Measurements from ENCODE around the gene GALNT17. TPM values are rescaled to one million over a fixed set of nuclear protein-coding genes. Genes with fewer than 3 reads are reported as not detected.

Gene GALNT17
- polyA plus RNA-seq, 1 donor (not counting 4 experiments of a cell fraction or from before 2014, with no cell fraction given), result not detected

DNA sequence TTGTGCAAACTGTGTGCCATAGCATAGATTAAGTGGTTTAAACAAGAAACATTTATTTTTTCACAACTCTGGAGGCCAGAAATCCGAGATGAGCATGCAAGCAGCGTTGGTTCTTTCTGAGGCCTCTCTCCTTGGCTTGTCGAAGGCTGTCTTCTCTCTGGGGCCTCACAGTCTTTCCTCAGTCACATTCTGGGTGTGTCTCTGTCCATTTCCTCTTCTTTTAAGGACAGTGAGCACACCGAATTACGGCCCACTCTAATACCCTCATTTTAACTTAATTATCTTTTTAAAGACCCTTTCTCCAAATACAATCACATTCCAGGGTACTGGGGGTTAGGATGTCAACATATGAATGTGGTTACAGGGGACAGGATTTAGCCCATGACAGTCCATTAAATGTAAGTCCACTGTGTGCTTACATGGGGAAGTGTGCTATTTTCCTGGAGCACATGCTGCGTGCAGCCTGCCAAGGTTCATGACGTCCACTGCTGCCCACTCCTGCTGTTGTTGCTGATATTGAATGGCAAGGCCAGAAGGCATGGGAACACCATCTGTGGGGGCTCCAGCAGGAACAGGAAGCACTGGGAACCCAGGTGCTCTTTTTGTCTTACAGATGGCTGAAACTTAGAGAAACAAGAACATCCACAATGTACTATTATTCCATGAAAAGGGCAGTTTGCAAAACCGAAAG, 365.5 kb downstream of the GALNT17 start:
- dilution Hi-C loops (cut with MboI; ENCODE audit: extremely low pct_ligation_motif_present, low sequenced_read_pairs), result no loop called here
- Histone ChIP-seq H3K27me3 (ENCODE audit: control insufficient read depth, extremely low read depth, insufficient read depth, low read length) (no peaks in the 10 kb centered on the region), H2AFZ (ENCODE audit: control insufficient read depth, low read length) (no peak overlapping the region), H3K4me1 (ENCODE audit: control insufficient read depth, extremely low read depth, insufficient read depth, low read length) (no peaks in the 10 kb centered on the region), H3K4me2 (ENCODE audit: control insufficient read depth, extremely low read depth, insufficient read depth, low read depth, low read length) (no peak overlapping the region), H4K20me1 (ENCODE audit: control insufficient read depth, extremely low read depth, insufficient read depth, low read length) (no peaks in the 10 kb centered on the region), H3K79me2 (ENCODE audit: control insufficient read depth, insufficient read depth, low read length) (no peaks in the 10 kb centered on the region), H3K9me3 (ENCODE audit: control insufficient read depth, low read depth, low read length) (peaks cover 2% of the 10 kb centered on the region), H3K9ac (ENCODE audit: control insufficient read depth, extremely low read depth, insufficient read depth, low read length) (no peak overlapping the region), H3K4me3 (ENCODE audit: control insufficient read depth in 2 of 3, extremely low read depth in 1 of 3, insufficient read depth in 2 of 3, low read depth in 1 of 3, low read length in 3 of 3) (no peak overlapping the region), H3K27ac (ENCODE audit: control insufficient read depth, insufficient read depth, low read length) (no peak overlapping the region), H3K9me1 (ENCODE audit: control insufficient read depth, extremely low read depth, insufficient read depth, low read length) (no peaks in the 10 kb centered on the region), H3K36me3 (ENCODE audit: control insufficient read depth in 2 of 2, extremely low read depth in 1 of 2, insufficient read depth in 2 of 2, low read length in 2 of 2) (no peaks in the 10 kb centered on the region)
- DNase-seq (ENCODE audit: low read depth, low spot score) (no peak), FAIRE-seq (no peak)
- TF ChIP-seq, protein P1, sequence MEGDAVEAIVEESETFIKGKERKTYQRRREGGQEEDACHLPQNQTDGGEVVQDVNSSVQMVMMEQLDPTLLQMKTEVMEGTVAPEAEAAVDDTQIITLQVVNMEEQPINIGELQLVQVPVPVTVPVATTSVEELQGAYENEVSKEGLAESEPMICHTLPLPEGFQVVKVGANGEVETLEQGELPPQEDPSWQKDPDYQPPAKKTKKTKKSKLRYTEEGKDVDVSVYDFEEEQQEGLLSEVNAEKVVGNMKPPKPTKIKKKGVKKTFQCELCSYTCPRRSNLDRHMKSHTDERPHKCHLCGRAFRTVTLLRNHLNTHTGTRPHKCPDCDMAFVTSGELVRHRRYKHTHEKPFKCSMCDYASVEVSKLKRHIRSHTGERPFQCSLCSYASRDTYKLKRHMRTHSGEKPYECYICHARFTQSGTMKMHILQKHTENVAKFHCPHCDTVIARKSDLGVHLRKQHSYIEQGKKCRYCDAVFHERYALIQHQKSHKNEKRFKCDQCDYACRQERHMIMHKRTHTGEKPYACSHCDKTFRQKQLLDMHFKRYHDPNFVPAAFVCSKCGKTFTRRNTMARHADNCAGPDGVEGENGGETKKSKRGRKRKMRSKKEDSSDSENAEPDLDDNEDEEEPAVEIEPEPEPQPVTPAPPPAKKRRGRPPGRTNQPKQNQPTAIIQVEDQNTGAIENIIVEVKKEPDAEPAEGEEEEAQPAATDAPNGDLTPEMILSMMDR (optimal IDR thresholded peaks at IDR 0.05 in 1 of 3, IDR thresholded peaks at IDR 0.05 in 1 of 3, conservative IDR thresholded peaks at IDR 0.05 in 1 of 3; ENCODE audit: extremely low read depth in 1 of 3, insufficient read depth in 2 of 3, low read length in 3 of 3), result no peak
- no peak for TF ChIP-seq EZH2 (IDR thresholded peaks at IDR 0.05; ENCODE audit: low read length)

DNA sequence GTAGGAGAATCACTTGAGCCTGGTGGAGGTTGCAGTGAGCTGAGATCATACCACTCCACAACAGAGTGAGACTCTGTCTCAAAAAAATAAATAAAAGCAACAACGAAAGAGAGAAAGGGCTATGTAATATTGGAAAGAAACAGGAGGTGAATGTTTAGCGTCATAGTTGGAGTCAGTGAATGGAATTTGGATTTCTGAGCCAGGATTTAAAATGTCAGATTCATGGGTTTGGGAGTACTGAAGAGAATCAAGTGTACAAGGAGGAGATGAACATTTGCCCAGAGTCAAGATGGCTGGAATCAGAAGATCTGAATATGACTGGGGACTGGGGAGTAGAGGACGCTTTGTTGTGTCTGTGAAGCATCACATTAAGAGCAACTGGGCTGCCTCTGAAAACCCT, 366.4 kb downstream of the GALNT17 start:
- Histone ChIP-seq H3K27ac (ENCODE audit: control insufficient read depth, insufficient read depth, low read length) (no peak overlapping the region), H3K9me3 (ENCODE audit: control insufficient read depth, low read depth, low read length) (peaks cover 2% of the 10 kb centered on the region), H3K9ac (ENCODE audit: control insufficient read depth, extremely low read depth, insufficient read depth, low read length) (no peak overlapping the region), H3K36me3 (ENCODE audit: control insufficient read depth in 2 of 2, extremely low read depth in 1 of 2, insufficient read depth in 2 of 2, low read length in 2 of 2) (no peaks in the 10 kb centered on the region), H3K27me3 (ENCODE audit: control insufficient read depth, extremely low read depth, insufficient read depth, low read length) (no peaks in the 10 kb centered on the region), H3K4me3 (ENCODE audit: control insufficient read depth in 2 of 3, extremely low read depth in 1 of 3, insufficient read depth in 2 of 3, low read depth in 1 of 3, low read length in 3 of 3) (no peak overlapping the region), H3K4me2 (ENCODE audit: control insufficient read depth, extremely low read depth, insufficient read depth, low read depth, low read length) (no peak overlapping the region), H2AFZ (ENCODE audit: control insufficient read depth, low read length) (no peak overlapping the region), H3K9me1 (ENCODE audit: control insufficient read depth, extremely low read depth, insufficient read depth, low read length) (no peaks in the 10 kb centered on the region), H3K4me1 (ENCODE audit: control insufficient read depth, extremely low read depth, insufficient read depth, low read length) (no peaks in the 10 kb centered on the region), H4K20me1 (ENCODE audit: control insufficient read depth, extremely low read depth, insufficient read depth, low read length) (no peaks in the 10 kb centered on the region), H3K79me2 (ENCODE audit: control insufficient read depth, insufficient read depth, low read length) (no peaks in the 10 kb centered on the region)
- no peak for FAIRE-seq
- TF ChIP-seq, protein P1 (optimal IDR thresholded peaks at IDR 0.05 in 1 of 3, IDR thresholded peaks at IDR 0.05 in 1 of 3, conservative IDR thresholded peaks at IDR 0.05 in 1 of 3; ENCODE audit: extremely low read depth in 1 of 3, insufficient read depth in 2 of 3, low read length in 3 of 3), result no peak
- DNase-seq (ENCODE audit: low read depth, low spot score), result no peak
- dilution Hi-C loops (cut with MboI; ENCODE audit: extremely low pct_ligation_motif_present, low sequenced_read_pairs), result no loop called here
